ENCODE data around the gene UNG.

The UNG gene

GRCh38 chr12:109157986-109158385 lies 60.6 kb downstream of the UNG start:
- FAIRE-seq, result no peak

DNA sequence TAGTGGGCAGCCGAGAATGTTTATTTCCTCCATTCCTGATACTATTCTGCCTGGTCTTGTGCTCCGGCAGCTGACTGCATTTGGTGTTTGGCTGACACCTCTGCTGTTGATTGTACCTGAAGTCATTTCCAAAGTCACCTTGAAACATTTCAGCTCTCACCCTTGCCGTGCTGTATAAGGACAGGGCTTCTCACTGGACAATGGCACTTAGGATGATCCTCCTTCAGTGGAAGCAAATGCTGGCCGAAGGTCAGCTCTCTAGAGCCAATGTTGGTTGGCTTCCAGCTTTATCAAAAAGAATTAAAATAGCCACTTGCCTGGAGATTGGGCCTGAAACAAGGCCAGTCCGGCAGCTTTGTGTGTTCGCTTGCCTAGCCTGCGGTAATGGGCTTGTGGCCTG lies 63.0 kb downstream of the UNG start:
- no peak for FAIRE-seq

Data from colon (tissue), 2 donors.